Smooth muscle cell (in vitro differentiated cells): ENCODE data around the gene TBX18. TPM values are rescaled to one million over a fixed set of nuclear protein-coding genes. Genes with fewer than 3 reads are reported as not detected.
A peak's percentile ranks its signal among the peaks of the same experiment; 100 is the strongest.

Experiments used
- DNase-seq: peaks from one replicate; lab custom pipeline; 2025; ENCODE audit not compliant: unreplicated experiment; lab: John Stamatoyannopoulos, UW
- H2AFZ ChIP-seq: fragments of 200-600 bp; sonication (generic); 2 replicates; pipeline ENCODE4 v1.6.0; 2016; ENCODE audit warnings: antibody characterized with exemption, low read depth, mild to moderate bottlenecking
- H3F3A ChIP-seq: fragments of 200-600 bp; sonication (generic); 2 replicates; pipeline ENCODE4 v1.6.0; 2017; ENCODE audit warnings: antibody characterized with exemption, low read depth
- H3K27ac ChIP-seq: fragments of 200-600 bp; sonication (generic); 2 replicates; pipeline ENCODE4 v1.5.1; 2016; ENCODE audit warnings: low read depth, mild to moderate bottlenecking
- H3K27me3 ChIP-seq: fragments of 200-600 bp; sonication (generic); 2 replicates; pipeline ENCODE4 v1.6.1; 2016; ENCODE audit warnings: low read depth, mild to moderate bottlenecking
- H3K36me3 ChIP-seq: fragments of 200-600 bp; sonication (generic); 2 replicates; pipeline ENCODE4 v1.5.1; 2016; ENCODE audit warnings: low read depth
- H3K4me1 ChIP-seq: fragments of 200-600 bp; sonication (generic); 2 replicates; pipeline ENCODE4 v1.5.1; 2016; ENCODE audit warnings: low read depth
- H3K4me2 ChIP-seq: fragments of 200-600 bp; sonication (generic); 2 replicates; pipeline ENCODE4 v1.6.0; 2016; ENCODE audit warnings: mild to moderate bottlenecking
- H3K4me3 ChIP-seq: fragments of 200-600 bp; sonication (generic); 2 replicates; pipeline ENCODE4 v1.5.1; 2016; ENCODE audit warnings: mild to moderate bottlenecking
- H3K79me2 ChIP-seq: fragments of 200-600 bp; sonication (generic); 2 replicates; pipeline ENCODE4 v1.6.0; 2016; ENCODE audit warnings: low read depth, mild to moderate bottlenecking
- H3K9ac ChIP-seq: fragments of 200-600 bp; sonication (generic); 2 replicates; pipeline ENCODE4 v1.6.0; 2016; ENCODE audit warnings: low read depth
- H3K9me3 ChIP-seq: fragments of 200-600 bp; sonication (generic); replicated peaks from 2 replicates; pipeline ENCODE4 v1.5.1; 2016; ENCODE audit warnings: low read depth
- H4K20me1 ChIP-seq: fragments of 200-600 bp; sonication (generic); 2 replicates; pipeline ENCODE4 v1.6.0; 2016; ENCODE audit warnings: low read depth
- WGBS: methylation state at CpG from one replicate; pipeline ENCODE4 v1.1.7; 2016; ENCODE audit warnings: low lambda C conversion rate; 5-methylcytosine and 5-hydroxymethylcytosine counted together
- polyA plus RNA-seq: library from polyadenylated mRNA; unstranded; fragments of >200 nt; fragmentation: Nextera tagmentation; extraction: Ambion mirVana; gene quantifications from 2 replicates; pipeline ENCODE4 v1.2.1, GENCODE V29; 2016
- total RNA-seq: library from RNA; depleted of rRNA; stranded (reverse); fragments of >200 nt; gene quantifications from 2 replicates; pipeline ENCODE4 v1.2.3, GENCODE V29; 2014
- TF ChIP-seq, protein P1 (sequence below): fragments of 200-600 bp; sonication (generic); IDR thresholded peaks from 2 replicates; pipeline ENCODE4 v1.5.1; 2017; ENCODE audit warnings: borderline replicate concordance, mild to moderate bottlenecking, antibody characterized with exemption; ENCODE audit not compliant: insufficient read depth, poor library complexity, severe bottlenecking

Gene TBX18
- total and polyA plus RNA-seq, 2 experiments from 2014 or later: 0.59 to 2.3 TPM

GRCh38 chr6:84766799-84767525 lies 2.6 kb upstream of the TBX18 start:
- WGBS: 13% methylated on average over 38 of the region's 38 CpGs
- H2AFZ ChIP-seq: no peak overlapping the region
- no peaks in the 10 kb centered on the region for H4K20me1 ChIP-seq
- no peak overlapping the region for H3K4me3 ChIP-seq
- H3K27ac ChIP-seq: no peak overlapping the region
- no peaks in the 10 kb centered on the region for H3K79me2 ChIP-seq
- H3K4me1 ChIP-seq: peaks cover 6% of the 10 kb centered on the region
- no peak overlapping the region for H3K9ac ChIP-seq
- DNase-seq: no peak
- H3K4me2 ChIP-seq: no peak overlapping the region
- TF ChIP-seq, protein P1, sequence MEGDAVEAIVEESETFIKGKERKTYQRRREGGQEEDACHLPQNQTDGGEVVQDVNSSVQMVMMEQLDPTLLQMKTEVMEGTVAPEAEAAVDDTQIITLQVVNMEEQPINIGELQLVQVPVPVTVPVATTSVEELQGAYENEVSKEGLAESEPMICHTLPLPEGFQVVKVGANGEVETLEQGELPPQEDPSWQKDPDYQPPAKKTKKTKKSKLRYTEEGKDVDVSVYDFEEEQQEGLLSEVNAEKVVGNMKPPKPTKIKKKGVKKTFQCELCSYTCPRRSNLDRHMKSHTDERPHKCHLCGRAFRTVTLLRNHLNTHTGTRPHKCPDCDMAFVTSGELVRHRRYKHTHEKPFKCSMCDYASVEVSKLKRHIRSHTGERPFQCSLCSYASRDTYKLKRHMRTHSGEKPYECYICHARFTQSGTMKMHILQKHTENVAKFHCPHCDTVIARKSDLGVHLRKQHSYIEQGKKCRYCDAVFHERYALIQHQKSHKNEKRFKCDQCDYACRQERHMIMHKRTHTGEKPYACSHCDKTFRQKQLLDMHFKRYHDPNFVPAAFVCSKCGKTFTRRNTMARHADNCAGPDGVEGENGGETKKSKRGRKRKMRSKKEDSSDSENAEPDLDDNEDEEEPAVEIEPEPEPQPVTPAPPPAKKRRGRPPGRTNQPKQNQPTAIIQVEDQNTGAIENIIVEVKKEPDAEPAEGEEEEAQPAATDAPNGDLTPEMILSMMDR: no peak
- no peaks in the 10 kb centered on the region for H3K36me3 ChIP-seq
- no peaks in the 10 kb centered on the region for H3F3A ChIP-seq
- H3K9me3 ChIP-seq: no peaks in the 10 kb centered on the region
- H3K27me3 ChIP-seq: peaks cover 91% of the 10 kb centered on the region

DNA sequence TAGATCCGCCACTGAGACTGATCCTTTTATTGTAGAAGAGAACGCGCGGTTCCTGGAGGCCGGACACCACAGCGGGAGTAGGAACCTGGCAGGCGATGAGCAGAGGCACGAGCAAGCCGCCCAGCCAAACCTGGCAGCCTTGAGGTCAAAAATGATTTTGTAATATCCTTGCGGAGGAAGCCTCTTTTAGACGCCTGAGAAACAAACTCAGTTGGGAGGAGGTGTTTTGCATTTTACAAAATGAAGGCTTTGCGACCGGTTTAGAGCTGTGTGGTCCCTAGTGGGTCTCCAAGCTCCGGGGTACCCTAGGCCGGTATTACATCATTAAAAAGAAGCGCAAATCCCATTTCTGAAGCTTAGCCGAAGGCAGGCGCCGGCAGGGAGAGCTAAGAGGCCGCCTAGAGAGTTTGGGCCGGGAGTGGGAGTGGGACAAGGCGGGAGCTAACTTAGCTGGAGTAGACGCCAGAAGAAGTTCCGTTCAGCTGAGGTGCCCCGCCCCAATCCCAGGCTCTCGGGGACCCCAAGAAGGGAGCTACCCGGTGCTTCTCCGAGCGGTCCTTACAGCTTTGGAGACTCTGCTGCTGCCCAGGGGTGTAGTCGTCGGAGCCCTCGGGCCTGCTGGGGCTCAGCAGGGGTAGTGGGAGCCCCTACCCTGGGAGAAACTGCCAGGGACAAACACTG lies 1.9 kb upstream of the TBX18 start:
- Histone ChIP-seq H3K9ac (no peak overlapping the region), H3K27me3 (peaks cover 91% of the 10 kb centered on the region), H3K36me3 (no peaks in the 10 kb centered on the region), H3K4me1 (peaks cover 6% of the 10 kb centered on the region), H3K4me2 (peak overlapping the region; percentile 18), H3K9me3 (no peaks in the 10 kb centered on the region), H3K79me2 (no peaks in the 10 kb centered on the region), H3F3A (no peaks in the 10 kb centered on the region), H4K20me1 (no peaks in the 10 kb centered on the region), H3K27ac (no peak overlapping the region), H2AFZ (no peak overlapping the region), H3K4me3 (no peak overlapping the region)
- DNase-seq: no peak
- 8% methylated on average over 32 of the region's 32 CpGs for WGBS
- TF ChIP-seq, protein P1: no peak

GRCh38 chr6:84763886-84764331 lies 489 bp downstream of the TBX18 start:
- DNase-seq: no peak
- Histone ChIP-seq H3K79me2 (no peaks in the 10 kb centered on the region), H3F3A (no peaks in the 10 kb centered on the region), H3K4me2 (peak overlapping the region; percentile 84), H2AFZ (peak overlapping the region; percentile 86), H3K4me3 (peak overlapping the region; percentile 57), H3K4me1 (peaks cover 6% of the 10 kb centered on the region), H3K27ac (no peak overlapping the region), H3K36me3 (no peaks in the 10 kb centered on the region), H4K20me1 (no peaks in the 10 kb centered on the region), H3K9me3 (no peaks in the 10 kb centered on the region), H3K27me3 (peaks cover 91% of the 10 kb centered on the region), H3K9ac (no peak overlapping the region)
- TF ChIP-seq, protein P1: no peak
- 1% methylated on average over 41 of the region's 57 CpGs for WGBS
